RPMI8226 (cell line): ENCODE data around the gene HOXA1.

Experiments
- DNase-seq: peaks from one replicate; pipeline ENCODE4 v3.0.0-alpha.2; 2015

Gene HOXA1

DNA sequence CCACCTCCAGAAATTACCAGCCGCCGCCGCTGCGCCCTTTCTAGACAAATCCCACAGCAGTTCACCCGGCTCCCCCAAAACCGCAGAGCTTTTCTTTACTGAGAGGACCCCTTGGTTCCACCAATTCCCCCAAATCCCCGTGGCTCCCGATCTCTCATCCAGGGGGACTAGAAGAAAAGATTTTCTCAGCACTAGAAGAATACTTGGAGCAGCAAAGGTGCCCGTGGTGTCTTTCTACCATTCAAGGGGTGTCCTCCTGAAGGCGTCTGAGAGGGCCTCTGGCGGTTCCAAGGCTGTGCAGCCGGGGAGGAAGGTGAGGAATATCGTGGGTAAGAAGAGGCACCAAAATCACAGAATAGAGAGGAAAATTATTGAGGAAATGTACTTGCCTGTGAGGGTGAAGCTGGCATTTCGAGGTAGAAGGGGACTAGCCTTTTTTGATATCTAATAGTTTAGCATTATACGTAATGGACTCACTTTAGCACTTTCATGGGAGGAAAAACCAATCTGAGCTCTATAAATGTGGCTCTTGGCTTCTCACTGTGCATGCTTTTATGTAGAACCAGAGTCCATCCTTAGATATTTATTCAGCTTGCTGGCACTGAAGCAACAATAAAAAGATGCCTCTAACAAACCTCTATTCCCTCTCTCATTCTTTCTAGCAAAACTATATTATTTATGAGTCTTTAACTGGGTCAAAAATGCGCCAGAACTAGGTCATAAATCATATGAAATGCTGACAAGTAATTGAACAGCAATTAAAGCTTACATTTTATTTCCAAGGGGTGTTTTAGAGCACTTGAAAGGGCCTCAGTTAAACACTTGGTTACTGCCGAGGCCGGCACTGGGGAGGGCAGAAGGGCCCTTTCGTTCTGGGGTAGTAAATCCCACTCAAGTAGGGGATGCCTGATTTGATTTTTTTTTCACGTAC, 20.5 kb upstream of the HOXA1 start:
- DNase-seq = no peak

DNA sequence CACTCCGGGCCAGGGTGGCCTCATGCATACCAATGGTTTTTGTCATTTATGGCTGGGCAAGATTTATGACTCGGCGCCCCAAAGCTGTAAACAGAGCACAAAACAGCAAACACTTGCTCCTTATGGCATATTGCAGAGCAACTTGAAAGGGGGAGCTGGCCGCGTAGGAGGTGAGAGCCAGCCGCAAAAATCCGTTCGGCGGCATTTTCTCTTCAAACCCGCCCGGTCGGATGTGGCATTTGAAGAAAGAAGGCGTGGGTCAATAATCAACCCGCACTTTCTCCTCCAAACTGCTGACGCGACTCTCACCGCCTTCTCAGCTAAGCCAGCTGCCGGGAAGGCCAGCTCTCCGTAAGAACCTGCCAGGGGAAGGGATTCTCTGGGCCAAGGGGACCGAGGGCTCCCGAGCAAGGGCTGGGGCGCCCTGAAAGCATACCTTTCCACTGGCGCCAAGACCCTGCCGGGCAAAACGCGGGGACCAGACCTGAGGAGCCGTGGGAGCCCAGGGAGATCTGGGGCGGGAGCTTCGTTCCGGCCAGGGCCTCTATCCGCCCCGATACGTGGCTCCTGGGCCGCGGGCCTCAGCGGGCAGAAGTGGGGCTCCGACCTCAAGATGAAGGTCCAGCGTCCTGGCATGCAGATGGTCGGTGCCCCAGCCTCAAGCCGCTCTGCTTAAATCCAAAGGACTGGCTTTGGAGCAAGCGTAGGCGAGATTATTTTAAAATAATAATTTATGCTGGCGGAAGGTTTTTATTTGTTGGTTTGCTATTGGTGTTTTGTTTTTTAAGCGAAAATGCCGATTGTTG, 19.6 kb upstream of the HOXA1 start:
- DNase-seq = peak; percentile 10

- no peak for DNase-seq
Observed at GRCh38 chr7:27114881-27115220, 19.1 kb upstream of the HOXA1 start.

DNA sequence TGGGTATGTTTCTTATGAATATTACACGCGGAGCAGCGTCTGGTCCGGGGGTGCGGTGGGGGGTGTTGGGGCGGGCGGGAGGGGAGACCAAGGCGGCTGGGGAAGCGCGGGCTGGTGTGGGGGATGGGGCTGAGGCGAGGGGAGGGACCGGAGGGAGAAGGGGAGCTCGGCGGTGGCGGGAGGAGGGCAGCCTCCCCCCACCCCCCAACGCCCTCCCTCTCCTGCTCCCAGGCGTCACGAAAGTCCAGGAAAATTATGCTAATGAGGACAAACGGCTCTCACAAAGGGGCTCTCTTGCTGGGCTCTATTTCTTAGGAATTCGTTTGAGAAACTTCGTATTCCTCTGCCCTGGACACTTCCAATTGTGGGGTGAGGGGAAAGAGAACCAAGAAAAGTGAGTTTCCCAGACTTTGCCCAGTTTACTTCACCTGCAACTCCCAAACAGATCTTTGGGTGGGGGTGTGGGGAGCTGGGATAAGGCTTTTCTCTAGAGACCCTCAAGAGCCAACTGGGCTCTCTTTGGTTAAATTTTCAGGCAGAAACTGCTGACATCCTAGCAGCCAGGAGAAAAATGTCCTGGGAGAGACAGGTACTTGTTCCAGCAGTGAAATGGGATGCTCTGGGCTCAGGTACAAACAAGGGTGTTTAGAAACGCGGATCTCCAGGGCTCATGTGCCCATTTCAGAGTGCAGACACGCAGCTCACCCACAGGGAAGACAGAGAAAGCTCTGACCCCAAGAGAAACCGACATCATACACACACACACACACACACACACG, 18.4 kb upstream of the HOXA1 start:
- no peak for DNase-seq

GRCh38 chr7:27112955-27113949, 17.5 kb upstream of the HOXA1 start:
- DNase-seq = no peak

GRCh38 chr7:27112361-27112760, 16.6 kb upstream of the HOXA1 start:
- no peak for DNase-seq

- DNase-seq = no peak
Observed at GRCh38 chr7:27111751-27112277, 16.0 kb upstream of the HOXA1 start.

DNA sequence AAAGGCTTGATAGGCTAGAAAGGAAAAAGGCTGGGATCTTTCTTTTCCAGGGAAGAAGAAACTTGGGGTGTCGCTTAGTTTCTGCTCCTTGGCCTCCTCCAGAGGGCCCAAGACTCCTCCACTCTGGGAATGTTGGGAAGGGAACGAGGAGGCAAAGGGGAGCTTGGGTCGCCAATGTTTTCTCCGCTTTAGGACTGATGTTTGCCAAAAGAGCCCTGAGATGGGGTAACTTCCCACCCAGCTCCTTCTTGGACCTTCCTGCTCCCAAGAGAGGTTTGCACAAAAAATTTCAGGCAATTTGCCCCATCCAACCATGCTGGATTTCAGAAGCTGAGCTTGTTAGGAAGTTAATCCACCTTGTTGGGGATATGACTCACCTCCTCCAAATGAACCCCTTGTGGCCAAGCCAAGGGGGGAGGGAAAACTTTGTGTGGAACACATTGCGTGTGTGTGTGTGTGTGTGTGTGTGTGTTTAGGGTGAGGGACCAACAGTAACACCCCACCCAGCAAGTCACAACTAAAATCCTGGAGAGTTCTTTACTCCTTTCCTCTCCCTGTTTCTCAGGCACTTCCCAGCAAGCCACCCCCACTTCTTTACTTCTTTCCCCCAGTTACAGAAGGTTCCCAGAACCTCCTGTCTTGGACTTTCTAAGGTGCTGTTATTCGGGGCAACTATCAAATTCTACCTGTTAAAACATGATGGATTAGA, 15.4 kb upstream of the HOXA1 start:
- DNase-seq = no peak

- no peak for DNase-seq
Observed at GRCh38 chr7:27110186-27111031, 14.6 kb upstream of the HOXA1 start.

DNA sequence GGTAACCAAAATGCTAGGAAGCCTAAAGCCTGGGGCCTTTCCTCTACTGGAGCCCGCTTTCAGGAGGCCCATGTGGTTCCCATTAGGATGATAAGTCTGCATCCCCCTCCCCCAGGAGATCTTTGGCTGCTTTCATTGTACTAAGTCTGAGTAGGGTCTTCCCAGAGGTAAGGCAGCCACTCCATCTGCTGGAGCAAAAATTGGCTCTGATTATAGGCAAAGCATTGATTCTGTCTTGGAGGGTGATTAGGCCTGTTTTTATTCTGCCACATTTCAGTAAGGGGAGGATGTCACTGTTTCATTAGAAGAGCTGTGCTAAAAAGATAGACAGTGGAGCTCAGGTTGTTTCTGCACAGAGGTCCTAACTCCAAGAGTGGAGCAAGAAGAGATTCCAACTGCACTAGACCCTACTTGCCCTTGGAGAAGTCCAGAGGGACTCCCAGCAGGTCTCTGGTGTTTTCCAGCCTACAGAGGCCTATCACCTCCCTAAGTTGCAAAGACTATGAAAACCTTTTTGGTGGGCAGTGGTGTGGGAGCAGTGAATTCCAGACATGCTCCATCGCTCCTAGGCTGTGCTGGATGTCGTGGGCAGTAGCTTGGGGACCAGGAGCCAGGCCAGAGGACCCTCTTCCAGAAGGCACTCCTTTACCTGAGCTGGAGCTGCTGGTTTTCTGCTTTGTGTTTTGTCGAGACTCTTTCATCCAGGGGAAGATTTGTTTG, 13.8 kb upstream of the HOXA1 start:
- no peak for DNase-seq

DNA sequence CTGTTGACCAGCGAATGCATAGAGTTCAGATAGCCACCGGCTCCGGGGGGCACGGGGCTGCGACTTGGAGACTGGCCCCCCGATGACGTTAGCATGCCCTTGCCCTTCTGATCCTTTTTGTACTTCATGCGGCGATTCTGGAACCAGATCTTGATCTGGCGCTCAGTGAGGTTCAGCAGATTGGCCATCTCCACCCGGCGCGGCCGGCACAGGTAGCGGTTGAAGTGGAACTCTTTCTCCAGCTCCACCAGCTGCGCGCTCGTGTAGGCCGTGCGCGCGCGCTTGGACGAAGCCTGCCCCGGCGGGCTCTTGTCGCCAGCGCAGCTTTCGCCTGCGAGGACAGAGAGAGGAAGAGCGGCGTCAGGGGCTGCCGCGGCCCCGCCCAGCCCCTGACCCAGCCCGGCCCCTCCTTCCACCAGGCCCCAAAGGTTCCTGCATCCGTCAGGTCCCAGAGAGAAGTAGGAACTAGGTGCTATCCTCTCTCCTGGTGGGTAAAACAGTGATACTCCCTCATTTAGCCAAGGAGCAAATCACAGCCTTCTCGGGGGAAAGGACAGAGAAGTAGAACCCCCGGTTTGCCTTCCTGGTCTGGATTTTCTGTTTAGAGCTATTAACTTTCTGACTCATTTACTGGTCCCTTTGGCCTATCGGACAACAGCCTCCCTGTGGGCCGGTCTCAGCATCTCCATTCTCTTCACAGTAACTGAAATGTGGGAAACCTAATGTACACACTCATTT, 12.8 kb upstream of the HOXA1 start:
- no peak for DNase-seq

DNA sequence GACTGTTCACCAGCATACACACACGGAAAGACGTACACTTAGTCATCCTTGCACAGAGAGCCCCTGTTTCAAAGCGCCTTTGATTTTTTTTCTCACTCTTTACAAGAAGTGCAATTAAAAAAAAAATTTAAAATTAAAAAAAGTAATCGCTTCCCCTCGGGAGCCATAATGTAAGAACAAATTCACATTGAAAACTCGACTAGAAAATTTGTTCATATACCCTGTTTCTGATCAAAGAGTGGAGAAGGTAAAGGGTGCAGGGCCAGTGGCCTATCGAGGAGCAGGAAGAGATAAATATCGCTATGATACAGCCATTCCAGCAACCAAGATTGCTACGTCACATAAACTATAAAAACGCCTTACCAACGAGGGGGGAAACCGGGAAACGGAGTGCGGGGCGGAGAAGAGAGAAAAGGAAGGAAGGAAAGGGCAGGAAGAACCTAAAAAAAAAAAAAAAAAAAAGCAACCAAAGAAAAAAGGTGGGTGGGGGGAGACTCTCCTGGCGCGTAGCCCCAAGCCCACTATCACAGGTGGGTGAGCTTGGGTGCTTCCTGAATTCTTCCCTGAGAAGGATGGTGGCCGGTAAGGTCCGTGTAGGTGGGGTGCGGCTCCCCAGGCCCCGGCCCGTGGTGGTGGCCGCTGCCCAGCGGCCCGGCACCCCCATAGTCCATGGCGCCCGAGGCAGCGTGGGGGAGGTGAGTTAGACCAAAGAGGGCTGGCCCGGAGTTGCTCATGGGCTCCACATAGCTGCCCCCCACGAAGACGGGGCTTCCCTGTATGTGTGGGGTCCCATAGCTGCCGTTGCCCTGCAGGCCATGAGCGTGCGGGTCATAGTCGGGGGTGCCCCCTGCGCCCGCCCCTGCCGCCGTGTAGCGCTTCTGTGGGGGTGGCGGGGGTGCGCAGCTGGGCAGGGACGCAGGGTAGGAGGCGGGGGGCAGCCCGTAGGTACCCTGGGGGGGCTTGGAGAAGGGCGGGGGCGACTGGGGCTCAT, 11.9 kb upstream of the HOXA1 start:
- no peak for DNase-seq

DNA sequence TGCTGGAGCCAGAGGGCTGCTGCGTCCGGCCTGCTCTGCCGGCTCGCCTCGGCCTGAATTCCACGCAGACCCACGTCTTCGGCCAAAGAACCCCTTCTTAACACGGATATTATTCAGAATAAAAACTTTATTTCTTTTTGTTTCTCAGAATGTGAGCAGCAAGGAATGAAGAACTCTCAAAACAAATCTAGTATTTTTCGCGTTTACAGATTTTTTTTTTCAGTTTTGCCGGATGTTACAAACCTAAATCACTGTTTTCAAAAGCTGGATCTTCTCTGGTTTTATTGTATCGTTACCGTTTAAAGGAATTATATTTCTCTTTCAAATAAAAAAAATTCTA, 11.1 kb upstream of the HOXA1 start:
- no peak for DNase-seq

- no peak for DNase-seq
Observed at GRCh38 chr7:27106181-27106900, 10.5 kb upstream of the HOXA1 start.

DNA sequence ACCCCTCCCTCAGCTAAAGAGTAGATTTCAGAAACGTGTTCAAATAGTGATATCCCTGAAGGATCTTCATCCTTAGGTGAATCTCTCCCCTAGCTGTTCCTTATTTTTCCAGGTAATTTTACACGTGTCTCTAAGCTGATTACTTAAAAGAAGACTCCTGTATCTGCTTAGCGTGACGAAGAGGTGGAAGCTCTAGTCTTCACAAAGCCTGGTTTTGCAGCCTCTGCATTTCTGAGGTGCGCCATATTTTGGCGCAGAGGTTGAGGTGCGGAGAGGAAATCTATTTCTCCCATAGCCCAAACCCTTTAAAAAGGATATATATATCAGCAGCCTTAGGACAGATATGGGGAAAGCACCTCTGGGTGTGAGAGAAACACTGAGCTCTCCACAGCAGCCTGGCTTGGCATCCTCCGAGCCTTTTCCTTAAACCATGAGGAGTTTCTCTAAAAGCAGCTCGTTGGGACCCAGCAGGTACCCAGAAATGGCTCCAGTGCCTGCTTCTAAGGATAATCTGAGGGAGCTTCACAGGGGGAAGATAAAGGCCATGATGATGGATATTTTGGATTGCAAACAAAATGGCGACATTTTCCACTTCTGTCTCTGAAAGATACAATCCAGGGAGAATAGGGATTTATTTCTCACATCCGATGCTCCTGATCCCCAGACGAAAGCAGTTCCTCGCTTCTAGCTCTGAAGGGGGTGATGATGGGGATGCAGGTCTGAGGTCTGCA, 9.7 kb upstream of the HOXA1 start:
- no peak for DNase-seq
